Suprapubic skin (tissue), 3 donors: ENCODE data around the gene SPINDOC.

Source experiments
- CTCF ChIP-seq, 2 donors: fragments of 200-600 bp in 1 of 2; fragments of 450-650 bp in 1 of 2; sonication (generic) in 1 of 2; IDR thresholded peaks; one replicate each; pipeline ENCODE4 v1.5.1; 2016 to 2019; ENCODE audit warnings: antibody characterized with exemption in 2 of 2, mild to moderate bottlenecking in 1 of 2, moderate library complexity in 1 of 2
- POLR2AphosphoS5 ChIP-seq, 3 donors: sonication (generic); formaldehyde crosslinking; IDR thresholded peaks; one replicate each; pipeline ENCODE4 v1.6.1; 2017; ENCODE audit warnings: antibody characterized with exemption in 3 of 3

- TF ChIP-seq POLR2AphosphoS5 (IDR thresholded peaks at IDR 0.05) (no peak), CTCF (IDR thresholded peaks at IDR 0.05) (no peak)
Observed at GRCh38 chr11:63826471-63827190, 13.4 kb downstream of the SPINDOC start.
